SH-SY5Y (cell line): ENCODE results near the gene KIF25.

ENCODE experiments used
- GATA2 ChIP-seq: IDR thresholded peaks from 2 replicates; pipeline ENCODE4 v1.6.1; 2011; ENCODE audit warnings: mild to moderate bottlenecking, low read depth, low read length
- GATA3 ChIP-seq: IDR thresholded peaks from 2 replicates; pipeline ENCODE4 v1.6.1; 2011; ENCODE audit warnings: low read depth, mild to moderate bottlenecking, low read length, moderate library complexity

- TF ChIP-seq GATA2: no peak
- TF ChIP-seq GATA3: no peak
Measured at GRCh38 chr6:168084465-168085160, 87.1 kb downstream of the KIF25 start.
